ENCODE data around the gene NUDT12. TPM values are rescaled to one million over a fixed set of nuclear protein-coding genes. Genes with fewer than 3 reads are reported as not detected.

NUDT12 gene
- total RNA-seq, 1 experiment from 2014 or later, result 12.3 TPM

- Mint-ChIP-seq H3K4me3 (ENCODE audit: unreplicated experiment) (no peak overlapping the region), H3K27me3 (ENCODE audit: insufficient read depth, unreplicated experiment) (no peaks in the 10 kb centered on the region), H3K36me3 (ENCODE audit: insufficient read depth, unreplicated experiment) (no peaks in the 10 kb centered on the region), H3K4me1 (ENCODE audit: low read depth, unreplicated experiment) (no peaks in the 10 kb centered on the region), H3K27ac (ENCODE audit: unreplicated experiment) (no peak overlapping the region), H3K9me3 (ENCODE audit: unreplicated experiment) (peaks cover 9% of the 10 kb centered on the region)
- Histone ChIP-seq H3K9me3 (peaks cover 7% of the 10 kb centered on the region), H3K27me3 (replicated peaks; ENCODE audit: control insufficient read depth, insufficient read depth, low read length) (no peaks in the 10 kb centered on the region), H3K4me1 (no peaks in the 10 kb centered on the region), H3K4me3 (ENCODE audit: low read depth, low read length) (no peak overlapping the region), H3K36me3 (ENCODE audit: control insufficient read depth, insufficient read depth, low read length) (no peaks in the 10 kb centered on the region)
- BruUV-seq (replicated peaks), result no TSS peak
- ChIA-PET CTCF (no interaction called here), POLR2A (no interaction called here)
- intact Hi-C loops (cut with micrococcal nuclease; ENCODE audit: unreplicated experiment), result no loop called here
- no peak for DNase-seq
- no peak for TF ChIP-seq CTCF (IDR thresholded peaks at IDR 0.05; ENCODE audit: insufficient read depth in 1 of 2, low read depth in 1 of 2, low read length in 1 of 2, severe bottlenecking in 1 of 2, unreplicated experiment in 1 of 2)
These were observed 59.5 kb downstream of the NUDT12 start for GRCh38 chr5:103503066-103503465.

- H3K4me3 Mint-ChIP-seq (ENCODE audit: unreplicated experiment), result no peak overlapping the region
- H3K27ac Mint-ChIP-seq (ENCODE audit: unreplicated experiment), result no peak overlapping the region
- intact Hi-C loops (cut with micrococcal nuclease; ENCODE audit: unreplicated experiment), result no loop called here
- H3K27me3 Mint-ChIP-seq (ENCODE audit: insufficient read depth, unreplicated experiment), result no peaks in the 10 kb centered on the region
- peaks cover 9% of the 10 kb centered on the region for H3K9me3 Mint-ChIP-seq (ENCODE audit: unreplicated experiment)
- H3K4me1 Mint-ChIP-seq (ENCODE audit: low read depth, unreplicated experiment), result no peaks in the 10 kb centered on the region
- Histone ChIP-seq H3K36me3 (ENCODE audit: control insufficient read depth, insufficient read depth, low read length) (no peaks in the 10 kb centered on the region), H3K27me3 (replicated peaks; ENCODE audit: control insufficient read depth, insufficient read depth, low read length) (no peaks in the 10 kb centered on the region), H3K4me3 (ENCODE audit: low read depth, low read length) (no peak overlapping the region), H3K9me3 (peaks cover 7% of the 10 kb centered on the region), H3K4me1 (no peaks in the 10 kb centered on the region)
- no peak for DNase-seq
- ChIA-PET CTCF (no interaction called here), POLR2A (no interaction called here)
- no TSS peak for BruUV-seq (replicated peaks)
- no peak for TF ChIP-seq CTCF (IDR thresholded peaks at IDR 0.05; ENCODE audit: insufficient read depth in 1 of 2, low read depth in 1 of 2, low read length in 1 of 2, severe bottlenecking in 1 of 2, unreplicated experiment in 1 of 2)
- H3K36me3 Mint-ChIP-seq (ENCODE audit: insufficient read depth, unreplicated experiment), result no peaks in the 10 kb centered on the region
These were observed 59.9 kb downstream of the NUDT12 start for GRCh38 chr5:103502662-103503061.
